H1 (cell line): Measurements from ENCODE around the gene INAVA.

Experiments
- ATF2 ChIP-seq: IDR thresholded peaks from 2 replicates; pipeline ENCODE4 v1.6.1; 2012; ENCODE audit warnings: low read length, inconsistent platforms
- CHD2 ChIP-seq: IDR thresholded peaks from 2 replicates; pipeline ENCODE4 v1.6.1; 2012; ENCODE audit warnings: low read length, improper control_type of control experiment
- POLR2A ChIP-seq, 2 experiments: IDR thresholded peaks; 1 replicate in 1 of 2; 2 replicates in 1 of 2; pipeline ENCODE4 v1.6.1; 2011; ENCODE audit warnings: low read depth in 2 of 2, low read length in 2 of 2, mild to moderate bottlenecking in 2 of 2; ENCODE audit errors: control extremely low read depth in 1 of 2
- POLR2AphosphoS5 ChIP-seq: IDR thresholded peaks from 2 replicates; pipeline ENCODE4 v1.6.1; 2011; ENCODE audit warnings: low read depth, low read length
- SUZ12 ChIP-seq: fragments of 200-600 bp; sonication (generic); IDR thresholded peaks from 2 replicates; pipeline ENCODE4 v1.6.1; 2012; ENCODE audit warnings: mild to moderate bottlenecking, inconsistent platforms, low read length, moderate library complexity, mixed read lengths
- TAF1 ChIP-seq: IDR thresholded peaks from 2 replicates; pipeline ENCODE4 v1.6.1; 2011; ENCODE audit warnings: mild to moderate bottlenecking, low read depth, low read length
- TAF7 ChIP-seq: optimal IDR thresholded peaks from 2 replicates; pipeline ENCODE3; 2011; ENCODE audit warnings: low read depth, mild to moderate bottlenecking, inconsistent platforms, low read length, moderate library complexity, borderline replicate concordance

- no peak for TF ChIP-seq TAF7
- TF ChIP-seq TAF1, result no peak
- TF ChIP-seq POLR2A (IDR thresholded peaks at IDR 0.05; ENCODE audit: control extremely low read depth in 1 of 2, low read depth in 2 of 2, low read length in 2 of 2), result no peak
- TF ChIP-seq POLR2AphosphoS5, result no peak
- no peak for TF ChIP-seq ATF2
- TF ChIP-seq CHD2, result no peak
- TF ChIP-seq SUZ12, result no peak
Measured at GRCh38 chr1:200949626-200950025, 54.9 kb downstream of the INAVA start.
